Stimulated activated CD8-positive, alpha-beta memory T cell treated with anti-CD3 and anti-CD28 coated beads, Interleukin-4, amount 100 ng/mL, for 48 hours (primary cell): ENCODE results near the gene CENPF.
"Not testable (repeated sequence)": the region's sequence is repeated elsewhere in the genome, so short reads cannot be mapped to it uniquely, and the experiment has no call there.

Experiments
- DNase-seq: peaks from one replicate; pipeline ENCODE4 v3.0.0-alpha.2; 2020

Gene CENPF

GRCh38 chr1:214584805-214585766 is 17.9 kb upstream of the CENPF start:
- DNase-seq, result no peak

GRCh38 chr1:214586621-214587020 is 16.4 kb upstream of the CENPF start:
- no peak for DNase-seq

- DNase-seq, result no peak
Measured at GRCh38 chr1:214587165-214587564, 15.8 kb upstream of the CENPF start.

GRCh38 chr1:214588963-214589597 is 13.9 kb upstream of the CENPF start:
- DNase-seq, result no peak

DNA sequence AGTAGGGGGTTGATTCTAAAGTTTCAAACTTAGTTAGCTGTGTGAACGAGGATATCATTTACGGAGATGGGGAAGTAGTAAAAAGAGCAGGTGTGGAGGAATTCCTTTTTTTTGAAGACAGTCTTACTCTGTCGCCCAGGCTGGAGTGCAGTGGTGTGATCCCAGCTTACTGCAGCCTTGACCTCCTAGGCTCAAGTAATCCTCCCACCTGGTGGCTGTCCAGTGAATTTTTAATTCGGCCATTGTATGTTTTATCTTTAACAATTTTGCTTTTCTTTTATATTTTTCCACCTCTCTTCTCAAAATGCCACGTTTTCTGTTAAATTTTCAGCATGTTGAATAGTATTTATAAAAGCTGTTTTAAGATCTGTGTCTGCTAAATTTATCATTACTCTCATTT is 12.3 kb upstream of the CENPF start:
- no peak for DNase-seq

DNA sequence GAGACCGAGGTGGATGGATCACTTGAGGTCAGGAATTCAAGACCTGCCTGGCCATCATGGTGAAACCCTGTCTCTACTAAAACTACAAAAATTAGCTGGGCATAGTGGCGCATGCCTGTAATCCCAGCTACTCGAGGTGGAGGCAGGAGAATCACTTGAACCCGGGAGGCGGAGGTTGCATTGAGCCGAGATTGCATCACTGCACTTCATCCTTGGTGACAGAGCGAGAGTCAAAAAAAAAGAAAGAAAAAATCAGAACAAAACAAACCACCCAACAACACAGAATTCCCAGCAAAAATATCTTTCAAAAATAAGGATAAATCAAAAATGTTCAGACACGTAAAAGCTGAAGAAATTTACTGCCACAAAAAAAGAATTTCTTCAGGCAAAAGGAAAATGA is 11.1 kb upstream of the CENPF start:
- not testable (repeated sequence) for DNase-seq

GRCh38 chr1:214593158-214593557 is 9.8 kb upstream of the CENPF start:
- DNase-seq, result no peak

DNA sequence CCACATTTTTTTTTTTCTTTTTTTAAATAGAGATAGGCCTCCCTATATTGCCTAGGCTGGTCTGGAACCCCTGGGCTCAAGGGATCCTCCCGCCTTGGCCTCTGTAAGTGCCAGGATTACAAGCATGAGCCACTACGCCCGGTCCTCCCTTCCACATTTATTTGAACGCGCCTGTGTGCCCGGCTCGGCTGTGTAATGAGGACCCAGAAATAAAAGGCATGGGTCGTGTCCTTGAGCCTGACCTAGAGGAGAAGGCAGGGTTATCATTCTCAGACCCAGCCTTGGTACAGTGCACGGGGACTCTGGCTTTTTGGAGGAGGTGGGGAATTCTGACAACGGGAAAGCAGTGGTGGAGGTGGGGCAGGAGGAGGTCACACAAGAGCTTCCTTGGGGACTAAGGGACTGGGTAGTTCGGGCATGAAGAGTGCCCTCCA is 841 bp downstream of the CENPF start:
- no peak for DNase-seq

DNA sequence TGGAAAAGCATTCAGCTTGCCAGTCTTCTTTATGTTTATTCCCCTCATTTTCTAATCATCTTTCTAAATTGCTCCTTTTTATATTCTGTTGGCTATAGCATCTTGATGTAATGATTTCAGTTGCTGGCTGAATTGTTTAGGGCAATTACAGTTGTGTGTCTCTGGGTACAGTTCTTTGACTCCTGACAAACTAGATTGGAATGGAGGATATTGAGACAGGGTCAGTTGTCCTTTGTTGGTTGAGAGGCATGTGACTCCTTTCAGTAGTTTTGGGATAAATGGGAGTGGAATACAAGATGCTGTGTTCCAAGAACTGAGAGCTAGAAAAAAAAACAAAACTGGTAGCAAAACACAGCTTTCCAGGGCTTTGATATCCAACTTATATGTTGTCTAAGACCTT is 1.5 kb downstream of the CENPF start:
- no peak for DNase-seq

- DNase-seq, result not testable (repeated sequence)
Measured at GRCh38 chr1:214605484-214605883, 2.5 kb downstream of the CENPF start.

- not testable (repeated sequence) for DNase-seq
Measured at GRCh38 chr1:214605933-214606925, 3.2 kb downstream of the CENPF start.

- DNase-seq, result not testable (repeated sequence)
Measured at GRCh38 chr1:214607492-214608215, 4.7 kb downstream of the CENPF start.

- DNase-seq, result not testable (repeated sequence)
Measured at GRCh38 chr1:214608216-214608783, 5.3 kb downstream of the CENPF start.

DNA sequence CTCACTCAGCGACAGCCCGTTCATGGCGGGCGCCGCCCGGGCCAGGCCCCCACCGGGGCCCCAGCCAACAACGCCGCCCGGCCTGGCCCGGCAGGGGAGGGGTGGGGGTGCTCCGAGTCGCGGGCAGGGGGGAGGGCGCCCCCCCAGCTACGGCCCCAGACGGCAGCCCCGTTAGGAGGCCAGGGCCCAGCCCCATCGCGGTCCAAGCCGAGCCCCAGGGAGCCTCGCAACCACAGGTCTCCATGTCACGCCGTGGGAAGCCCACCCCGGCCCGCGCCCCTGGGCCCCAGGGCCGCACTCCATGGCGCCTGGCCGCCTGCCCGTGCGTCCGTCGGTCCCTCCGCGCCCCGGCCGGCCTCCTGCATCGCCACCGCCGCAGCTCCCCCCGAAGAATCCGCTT is 5.8 kb downstream of the CENPF start:
- not testable (repeated sequence) for DNase-seq

GRCh38 chr1:214609692-214610091 is 6.7 kb downstream of the CENPF start:
- DNase-seq, result no peak

DNA sequence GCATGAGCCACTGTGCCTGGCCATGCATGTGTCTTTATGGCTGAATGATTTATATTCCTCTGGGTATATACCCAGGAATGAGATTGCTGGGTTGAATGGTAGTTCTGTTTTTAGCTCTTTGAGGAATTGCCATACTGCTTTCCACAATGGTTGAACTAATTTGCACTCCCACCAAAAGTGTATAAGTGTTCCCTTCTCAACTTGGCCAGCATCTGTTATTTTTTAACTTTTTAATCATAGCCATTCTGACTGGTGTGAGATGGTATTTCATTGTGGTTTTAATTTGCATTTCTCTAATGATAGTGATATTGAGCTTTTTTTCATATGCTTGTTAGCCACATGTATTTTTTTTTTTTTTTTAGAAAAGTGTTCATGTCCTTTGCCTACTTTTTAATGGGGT is 7.1 kb downstream of the CENPF start:
- not testable (repeated sequence) for DNase-seq

GRCh38 chr1:214615109-214615508 is 12.1 kb downstream of the CENPF start:
- no peak for DNase-seq

DNA sequence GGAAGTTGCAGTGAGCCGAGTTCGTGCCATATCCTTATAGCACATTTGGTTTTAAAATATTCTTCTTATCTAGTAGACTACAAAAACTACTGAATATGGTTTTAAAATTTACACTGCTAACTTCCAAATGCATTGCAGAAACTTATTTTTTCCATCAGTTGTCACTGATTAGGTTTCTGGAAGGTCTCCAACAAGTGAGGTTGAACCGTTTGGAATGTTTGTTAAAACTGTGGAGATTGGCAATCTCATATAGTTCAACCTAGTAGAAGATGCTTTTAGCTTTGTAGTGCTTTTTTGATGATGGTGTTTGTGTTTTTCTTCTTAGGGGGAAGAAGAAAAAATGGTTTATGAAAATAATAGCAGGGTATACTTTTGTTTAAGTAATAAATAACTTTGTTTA is 12.9 kb downstream of the CENPF start:
- DNase-seq, result no peak

DNA sequence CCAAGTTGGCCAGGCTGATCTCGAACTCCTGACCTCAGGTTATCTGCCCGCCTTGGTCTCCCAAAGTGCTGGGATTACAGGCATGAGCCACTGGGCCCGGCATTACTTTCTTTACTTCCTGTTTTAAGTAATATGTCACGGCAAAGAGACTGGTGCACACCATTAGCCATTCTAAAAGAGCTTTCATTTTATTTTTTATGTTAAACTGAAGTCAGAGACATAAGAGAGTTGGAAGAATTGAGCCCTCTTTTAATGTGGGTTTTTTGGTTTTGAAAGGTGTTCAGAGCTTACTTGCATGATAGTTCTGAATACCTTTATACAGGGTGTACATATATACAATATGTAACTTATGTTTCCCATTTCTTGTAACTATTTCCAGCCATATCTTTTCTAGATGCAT is 14.3 kb downstream of the CENPF start:
- no peak for DNase-seq

- no peak for DNase-seq
Measured at GRCh38 chr1:214617843-214618242, 14.8 kb downstream of the CENPF start.

DNA sequence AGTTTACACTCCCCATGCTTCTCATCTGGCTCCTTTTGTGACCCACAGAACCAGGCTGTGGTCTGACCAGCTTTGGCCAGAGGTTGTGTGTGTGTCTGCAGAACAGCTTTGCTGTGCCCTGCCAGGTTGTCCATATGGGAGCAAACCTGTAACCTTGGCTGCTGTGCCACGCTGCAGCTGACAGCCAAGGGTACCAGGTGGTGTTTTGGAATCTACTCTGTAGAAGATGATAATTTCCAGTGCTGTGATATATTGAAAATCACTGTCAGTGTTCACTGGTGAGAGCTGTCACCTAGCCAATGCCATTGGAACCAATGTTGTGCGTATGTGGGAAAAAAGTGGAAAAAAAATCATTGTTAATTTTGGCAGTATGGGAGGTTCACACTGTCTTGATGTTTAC is 18.2 kb downstream of the CENPF start:
- DNase-seq, result no peak

GRCh38 chr1:214623430-214623829 is 20.4 kb downstream of the CENPF start:
- DNase-seq, result no peak
